Neutrophil (primary cell): ENCODE measurements around the gene ADGRV1.
"Not testable (repeated sequence)": the region's sequence is repeated elsewhere in the genome, so short reads cannot be mapped to it uniquely, and the experiment has no call there.

Experiments
- H3K27ac ChIP-seq: fragments of 200-600 bp; sonication (generic); 2 replicates; pipeline ENCODE4 v1.5.1; 2016; ENCODE audit warnings: mild to moderate bottlenecking, moderate library complexity
- H3K27me3 ChIP-seq: fragments of 200-600 bp; sonication (generic); 2 replicates; pipeline ENCODE4 v1.6.0; 2016; ENCODE audit warnings: mild to moderate bottlenecking
- H3K36me3 ChIP-seq: fragments of 200-600 bp; sonication (generic); 2 replicates; pipeline ENCODE4 v1.5.1; 2017
- H3K4me1 ChIP-seq, 2 experiments: fragments of 200-600 bp in 1 of 2; sonication (generic) in 1 of 2; 1 replicate in 1 of 2; 2 replicates in 1 of 2; pipeline versions ENCODE4 v1.5.1 to v1.6.1; 2013 to 2016; ENCODE audit warnings: low read depth in 1 of 2, low read length in 1 of 2, mild to moderate bottlenecking in 1 of 2, moderate library complexity in 1 of 2; ENCODE audit not compliant: control insufficient read depth in 1 of 2, insufficient read depth in 1 of 2
- H3K4me3 ChIP-seq, 2 experiments: fragments of 200-600 bp in 1 of 2; sonication (generic) in 1 of 2; 1 replicate in 1 of 2; 2 replicates in 1 of 2; pipeline ENCODE4 v1.5.1; 2013 to 2016; ENCODE audit warnings: low read depth in 1 of 2, low read length in 1 of 2, mild to moderate bottlenecking in 1 of 2, moderate library complexity in 1 of 2
- H3K9me3 ChIP-seq: fragments of 200-600 bp; sonication (generic); 2 replicates; pipeline ENCODE4 v1.5.1; 2016
- CTCF ChIP-seq: fragments of 200-600 bp; sonication (generic); IDR thresholded peaks from 2 replicates; pipeline ENCODE4 v1.5.1; 2016; ENCODE audit warnings: antibody characterized with exemption

ADGRV1 gene

GRCh38 chr5:91049112-91049511 lies 490.5 kb downstream of the ADGRV1 start:
- H3K9me3 ChIP-seq, result no peaks in the 10 kb centered on the region
- H3K4me3 ChIP-seq, result no peak overlapping the region
- no peak for TF ChIP-seq CTCF
- no peaks in the 10 kb centered on the region for H3K36me3 ChIP-seq
- H3K27me3 ChIP-seq, result peaks cover 27% of the 10 kb centered on the region
- H3K4me1 ChIP-seq, result peaks cover 9 to 13% of the 10 kb centered on the region in 2 experiments
- no peak overlapping the region for H3K27ac ChIP-seq

GRCh38 chr5:91049800-91050199 lies 491.2 kb downstream of the ADGRV1 start:
- peaks cover 34% of the 10 kb centered on the region for H3K27me3 ChIP-seq
- no peaks in the 10 kb centered on the region for H3K36me3 ChIP-seq
- TF ChIP-seq CTCF, result no peak
- H3K4me3 ChIP-seq, result no peak overlapping the region
- peaks cover 9 to 13% of the 10 kb centered on the region in 2 experiments for H3K4me1 ChIP-seq
- no peaks in the 10 kb centered on the region for H3K9me3 ChIP-seq
- no peak overlapping the region for H3K27ac ChIP-seq

- not testable (repeated sequence) for H3K27ac ChIP-seq, H3K36me3 ChIP-seq, H3K9me3 ChIP-seq
Observed at GRCh38 chr5:91052411-91052810, 493.8 kb downstream of the ADGRV1 start.

GRCh38 chr5:91052977-91053740 lies 494.6 kb downstream of the ADGRV1 start:
- Histone ChIP-seq H3K36me3 (no peaks in the 10 kb centered on the region), H3K9me3 (no peaks in the 10 kb centered on the region), H3K27me3 (peaks cover 45% of the 10 kb centered on the region), H3K4me1 (peaks cover 9 to 13% of the 10 kb centered on the region in 2 experiments), H3K27ac (no peak overlapping the region), H3K4me3 (no peak overlapping the region)
- no peak for TF ChIP-seq CTCF

More at GRCh38 chr5:91052411-91052810, 493.8 kb downstream of the ADGRV1 start:
- H3K4me3 ChIP-seq, result not testable (repeated sequence)
- Histone ChIP-seq H3K27me3 (peaks cover 45% of the 10 kb centered on the region), H3K4me1 (peaks cover 9 to 13% of the 10 kb centered on the region in 2 experiments)

GRCh38 chr5:91053741-91054025 lies 495.1 kb downstream of the ADGRV1 start:
- Histone ChIP-seq H3K9me3 (no peaks in the 10 kb centered on the region), H3K4me3 (no peak overlapping the region), H3K4me1 (peaks cover 9 to 13% of the 10 kb centered on the region in 2 experiments), H3K27me3 (peaks cover 45% of the 10 kb centered on the region), H3K36me3 (no peaks in the 10 kb centered on the region), H3K27ac (no peak overlapping the region)
- no peak for TF ChIP-seq CTCF

GRCh38 chr5:91058155-91058554 lies 499.6 kb downstream of the ADGRV1 start:
- no peak overlapping the region for H3K4me3 ChIP-seq
- H3K36me3 ChIP-seq, result no peaks in the 10 kb centered on the region
- no peak for TF ChIP-seq CTCF
- no peaks in the 10 kb centered on the region for H3K9me3 ChIP-seq
- peaks cover 35% of the 10 kb centered on the region for H3K27me3 ChIP-seq
- H3K27ac ChIP-seq, result no peak overlapping the region
- peaks cover 4 to 7% of the 10 kb centered on the region in 2 experiments for H3K4me1 ChIP-seq
